ENCODE results near the gene DDX60. TPM values are rescaled to one million over a fixed set of nuclear protein-coding genes. Genes with fewer than 3 reads are reported as not detected.

The DDX60 gene
- total RNA-seq, 1 experiment from 2014 or later, result 10.1 TPM

- H3K9me3 ChIP-seq (ENCODE audit: control insufficient read depth, insufficient read depth, low read depth, low read length), result no peaks in the 10 kb centered on the region
- H3K27ac ChIP-seq (ENCODE audit: low read length), result no peak overlapping the region
- ChIA-PET POLR2A (no interaction called here), CTCF (no interaction called here)
- no TSS peak for BruUV-seq (replicated peaks)
- ATAC-seq (no peak), DNase-seq (ENCODE audit: low read depth, low spot score) (no peak)
- H3K4me3 ChIP-seq (ENCODE audit: low read depth in 2 of 2, low read length in 2 of 2), result no peak overlapping the region
- no peaks in the 10 kb centered on the region for H3K36me3 ChIP-seq (ENCODE audit: control insufficient read depth, insufficient read depth, low read length)
- TF ChIP-seq POLR2AphosphoS5 (IDR thresholded peaks at IDR 0.05; ENCODE audit: low read depth, low read length), result no peak
- no peak for TF ChIP-seq CTCF (IDR thresholded peaks at IDR 0.05)
- TF ChIP-seq REST (IDR thresholded peaks at IDR 0.05; ENCODE audit: insufficient read depth in 1 of 2, low read depth in 2 of 2, low read length in 1 of 2), result no peak
- in situ Hi-C loops (cut with HindIII; ENCODE audit: low pct_unique_long_range_greater_than_20kb, low sequenced_read_pairs) (no loop called here), intact Hi-C loops (cut with micrococcal nuclease; ENCODE audit: unreplicated experiment) (no loop called here)
- no peaks in the 10 kb centered on the region for H3K4me1 ChIP-seq (ENCODE audit: control insufficient read depth, insufficient read depth, low read length)
- no peaks in the 10 kb centered on the region for H3K27me3 ChIP-seq (ENCODE audit: control insufficient read depth, insufficient read depth, low read length)
Observed at GRCh38 chr4:168264903-168265302, 53.6 kb downstream of the DDX60 start.

DNA sequence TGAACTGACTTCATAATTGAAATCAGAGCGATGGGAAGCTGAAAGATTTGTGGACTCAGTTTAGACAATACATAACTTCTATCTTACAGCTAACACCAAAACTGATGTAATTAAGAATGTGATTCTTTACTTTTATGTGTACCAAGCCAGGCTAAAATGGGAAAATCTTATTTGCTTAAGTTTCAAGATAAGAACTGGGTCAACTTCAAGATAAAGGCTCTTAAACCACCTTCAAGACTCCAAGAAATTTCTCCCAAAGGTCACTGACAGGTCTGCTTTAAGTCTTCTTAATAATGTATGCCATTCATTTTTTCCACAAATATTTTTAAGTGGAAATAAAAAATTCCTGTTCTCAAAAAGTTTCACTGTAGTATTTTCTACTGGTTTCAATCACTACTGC, 55.5 kb downstream of the DDX60 start:
- ATAC-seq (no peak), DNase-seq (ENCODE audit: low read depth, low spot score) (no peak)
- no peak overlapping the region for H3K27ac ChIP-seq (ENCODE audit: low read length)
- no peaks in the 10 kb centered on the region for H3K27me3 ChIP-seq (ENCODE audit: control insufficient read depth, insufficient read depth, low read length)
- H3K4me3 ChIP-seq (ENCODE audit: low read depth in 2 of 2, low read length in 2 of 2), result no peak overlapping the region
- no peaks in the 10 kb centered on the region for H3K36me3 ChIP-seq (ENCODE audit: control insufficient read depth, insufficient read depth, low read length)
- POLR2A ChIA-PET, result no interaction called here
- BruUV-seq (replicated peaks), result no TSS peak
- H3K9me3 ChIP-seq (ENCODE audit: control insufficient read depth, insufficient read depth, low read depth, low read length), result no peaks in the 10 kb centered on the region
- no peaks in the 10 kb centered on the region for H3K4me1 ChIP-seq (ENCODE audit: control insufficient read depth, insufficient read depth, low read length)
- intact Hi-C loops (cut with micrococcal nuclease; ENCODE audit: unreplicated experiment) (no loop called here), in situ Hi-C loops (cut with HindIII; ENCODE audit: low pct_unique_long_range_greater_than_20kb, low sequenced_read_pairs) (no loop called here)
- CTCF ChIA-PET, result no interaction called here
- no peak for TF ChIP-seq SIN3A (IDR thresholded peaks at IDR 0.05; ENCODE audit: borderline replicate concordance, insufficient read depth, low read depth, low read length)
- TF ChIP-seq REST (IDR thresholded peaks at IDR 0.05; ENCODE audit: insufficient read depth in 1 of 2, low read depth in 2 of 2, low read length in 1 of 2), result no peak
- TF ChIP-seq TCF7L2 (IDR thresholded peaks at IDR 0.05; ENCODE audit: low read depth, low read length), result no peak
- no peak for TF ChIP-seq POLR2AphosphoS5 (IDR thresholded peaks at IDR 0.05; ENCODE audit: low read depth, low read length)
- TF ChIP-seq CTCF (IDR thresholded peaks at IDR 0.05), result no peak
